ENCODE data around the gene WT1. TPM values are rescaled to one million over a fixed set of nuclear protein-coding genes. Genes with fewer than 3 reads are reported as not detected.
"Not testable (repeated sequence)": the region's sequence is repeated elsewhere in the genome, so short reads cannot be mapped to it uniquely, and the experiment has no call there.

Gene WT1
- polyA plus RNA-seq, 5 donors = 0.26 to 2.8 (median 1.6) TPM

DNA sequence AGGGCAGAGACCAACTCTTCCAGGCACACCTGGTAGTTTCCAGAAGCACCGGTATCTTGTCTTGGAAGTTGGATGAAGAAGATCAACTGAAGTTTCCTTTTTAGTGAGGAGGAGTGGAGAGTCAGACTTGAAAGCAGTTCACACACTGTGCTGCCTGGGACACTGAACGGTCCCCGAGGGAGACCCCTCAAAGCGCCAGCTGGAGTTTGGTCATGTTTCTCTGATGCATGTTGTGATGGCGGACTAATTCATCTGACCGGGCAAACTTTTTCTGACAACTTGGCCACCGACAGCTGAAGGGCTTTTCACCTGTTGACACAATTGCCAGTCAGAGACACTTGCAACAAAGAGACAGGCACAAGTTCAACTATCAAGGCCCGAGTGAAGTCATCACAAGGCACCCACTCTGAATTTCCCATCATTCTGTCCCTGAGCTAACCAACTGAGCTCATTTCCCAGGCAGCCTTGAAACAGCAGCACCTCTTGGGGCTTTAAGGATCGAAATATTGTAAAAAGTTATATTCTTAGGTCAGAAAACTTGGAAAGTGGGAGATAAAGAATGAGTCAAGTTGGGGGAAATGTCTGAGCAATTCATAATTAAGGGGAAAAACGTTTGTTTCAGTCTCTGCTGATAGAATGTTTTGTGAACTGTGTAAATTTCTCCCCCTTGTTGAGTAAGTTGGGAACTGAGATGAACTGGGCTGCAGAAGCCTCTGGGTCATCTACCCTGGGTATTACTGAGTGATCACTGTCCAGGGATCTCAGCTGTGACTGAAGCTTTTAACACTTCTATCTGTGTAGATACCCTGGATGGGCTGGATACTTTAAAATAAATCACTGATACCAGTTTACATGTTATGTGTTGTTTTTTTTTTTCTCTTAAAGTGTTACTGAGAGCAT, 46.2 kb downstream of the WT1 start:
- no peak for DNase-seq

DNA sequence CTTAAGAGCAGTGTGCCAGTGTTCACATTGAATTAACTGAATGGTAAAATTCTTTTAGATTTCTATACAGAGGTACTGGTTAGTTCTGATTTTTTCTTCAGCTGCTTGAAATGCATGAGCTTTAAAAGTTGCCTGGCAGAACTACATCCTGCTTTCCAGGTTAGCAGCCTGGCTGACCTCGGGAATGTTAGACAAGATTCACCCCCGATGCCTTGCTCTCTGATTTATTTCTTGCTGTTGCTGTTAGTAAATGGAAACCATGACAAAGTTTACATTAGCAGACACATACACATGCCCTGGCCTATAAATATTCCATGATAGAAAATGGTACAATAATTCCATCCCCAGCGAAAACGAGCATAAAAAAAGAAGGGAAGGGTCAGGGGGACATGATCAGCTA, 47.0 kb downstream of the WT1 start:
- DNase-seq = no peak

DNA sequence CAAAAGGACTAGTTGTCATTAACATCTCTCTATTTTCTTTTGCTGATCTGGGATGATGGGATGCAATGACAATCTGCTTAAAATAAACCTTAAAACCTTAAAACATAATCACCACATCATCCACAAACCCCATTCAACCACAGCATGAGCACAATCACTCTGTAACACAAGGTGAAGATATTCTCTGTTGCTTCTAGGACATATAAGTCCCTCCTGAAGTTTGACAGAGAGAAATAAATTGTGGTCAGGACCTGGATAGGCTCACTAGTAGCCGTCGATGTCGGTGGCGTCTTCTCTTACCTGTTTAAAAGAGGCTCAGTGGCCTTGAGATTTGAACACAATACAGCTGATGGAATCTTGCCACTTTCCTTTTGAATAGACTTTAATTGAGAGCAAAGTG, 47.9 kb downstream of the WT1 start:
- DNase-seq = no peak

DNA sequence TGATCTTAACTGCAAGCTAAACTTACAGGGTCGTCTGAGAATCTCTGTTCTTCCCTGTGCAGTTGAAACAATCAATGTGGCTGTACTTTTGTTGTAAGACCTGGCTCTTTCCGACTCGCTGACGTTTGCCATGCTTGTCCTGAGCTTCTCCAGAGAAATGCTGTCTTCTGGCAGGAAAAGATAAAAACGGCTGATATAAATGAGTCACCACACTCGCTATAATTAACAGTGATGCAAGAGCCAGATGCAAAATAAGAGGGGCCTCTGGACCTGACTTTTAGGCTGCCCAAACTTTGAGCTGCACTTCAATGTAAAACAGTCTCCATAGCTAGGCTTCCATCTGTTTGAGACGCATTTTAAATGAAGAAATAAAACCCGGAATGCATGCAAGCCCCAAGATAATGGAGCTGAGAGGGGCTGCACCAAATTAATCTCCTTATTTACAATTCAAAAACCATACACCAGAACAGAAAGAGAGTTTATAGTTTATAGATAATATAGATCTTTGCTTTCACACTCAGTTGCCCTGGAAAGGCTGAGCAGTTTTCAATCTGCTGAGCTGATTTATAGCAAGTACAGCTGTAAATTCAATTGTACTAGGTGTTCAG, 48.5 kb downstream of the WT1 start:
- DNase-seq = no peak

DNA sequence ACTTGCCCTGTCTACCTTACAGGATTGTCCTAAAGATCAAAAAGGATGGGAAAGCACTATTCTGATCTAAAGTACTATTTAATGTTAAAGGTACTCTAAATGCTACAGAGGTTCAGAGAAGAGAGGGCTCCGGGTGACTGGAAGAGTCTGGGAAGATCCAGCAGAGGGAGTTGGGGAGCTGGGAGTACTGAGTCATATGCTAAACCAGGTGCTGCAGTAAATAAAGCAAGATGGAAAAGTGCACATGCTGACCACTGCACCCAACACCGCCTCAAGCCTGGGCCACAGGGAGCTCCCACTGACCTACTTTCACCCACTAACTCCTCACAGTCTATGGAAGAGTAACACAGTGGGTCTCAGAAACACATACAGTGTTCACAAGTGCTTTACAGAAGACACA, 49.3 kb downstream of the WT1 start:
- DNase-seq = no peak

DNA sequence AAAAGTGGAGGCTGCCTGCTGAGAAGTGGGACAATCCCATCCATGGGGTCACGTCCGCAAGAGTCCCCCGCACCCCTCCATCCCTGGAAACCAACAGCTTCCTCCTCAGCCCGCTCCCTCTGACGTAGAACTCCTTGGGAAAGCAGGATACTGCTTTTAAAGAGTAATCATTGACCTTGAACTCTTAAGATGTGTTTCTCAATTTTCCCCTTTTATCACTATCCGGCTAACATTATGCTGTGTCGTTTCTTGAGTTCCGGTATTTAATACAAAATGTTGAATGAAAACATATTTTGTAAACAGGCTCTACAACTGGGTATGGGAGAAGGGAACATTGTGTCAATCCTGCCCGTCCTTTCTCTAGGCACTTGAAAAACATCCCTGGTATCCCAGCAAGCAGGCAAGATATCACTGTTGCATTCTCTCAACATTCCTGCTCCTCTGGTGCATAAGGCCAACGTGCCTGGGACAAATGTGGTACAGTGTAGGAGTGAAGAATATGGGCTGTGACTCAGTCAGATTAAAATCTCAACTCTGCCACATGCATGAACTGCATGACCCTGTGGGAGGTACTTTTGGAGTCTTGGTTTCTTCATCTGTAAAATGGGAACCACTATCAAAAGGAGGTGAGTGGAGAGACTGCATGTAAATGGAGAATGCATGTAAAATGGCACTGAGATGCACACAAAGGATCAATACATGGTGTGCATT, 52.8 kb downstream of the WT1 start:
- DNase-seq = no peak

DNA sequence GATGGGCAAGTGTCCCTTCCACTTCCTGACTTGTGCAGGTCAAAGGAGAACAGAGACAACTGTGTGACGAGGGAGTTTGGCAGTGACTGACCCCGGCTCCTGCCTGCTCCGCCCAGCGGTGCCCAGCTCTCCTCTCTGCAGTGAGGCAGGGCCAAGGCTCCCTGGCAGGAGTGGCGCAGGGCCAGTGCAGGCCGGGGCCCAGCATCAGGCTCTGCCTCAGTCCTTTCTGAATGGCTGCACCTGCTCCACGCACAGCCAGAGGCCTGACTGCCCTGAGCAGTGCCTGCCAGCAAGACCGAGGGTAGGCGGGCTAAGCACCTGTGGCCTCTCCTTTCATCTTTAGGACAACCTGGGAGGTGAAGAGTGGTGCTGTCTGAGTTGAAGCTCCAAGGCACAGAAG, 54.2 kb downstream of the WT1 start:
- no peak for DNase-seq

DNA sequence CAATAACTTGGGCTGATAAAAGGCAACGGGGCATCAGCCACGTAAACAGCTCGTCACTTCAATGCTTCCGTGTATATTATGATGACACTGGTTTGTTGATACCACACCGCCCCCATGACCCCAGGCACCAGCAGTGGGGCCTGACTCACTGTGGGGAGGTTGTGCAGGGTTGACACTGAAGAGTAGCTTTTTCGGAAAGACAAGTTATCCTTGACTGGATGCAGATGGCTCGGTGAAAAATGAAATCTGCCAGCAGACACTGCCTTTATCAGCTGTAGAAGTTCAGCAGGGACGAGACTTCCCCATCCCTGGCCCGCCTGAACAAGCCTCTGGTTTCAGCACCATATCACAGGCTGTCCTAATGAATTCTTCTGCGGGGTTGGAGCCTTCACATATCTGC, 55.6 kb downstream of the WT1 start:
- no peak for DNase-seq

DNA sequence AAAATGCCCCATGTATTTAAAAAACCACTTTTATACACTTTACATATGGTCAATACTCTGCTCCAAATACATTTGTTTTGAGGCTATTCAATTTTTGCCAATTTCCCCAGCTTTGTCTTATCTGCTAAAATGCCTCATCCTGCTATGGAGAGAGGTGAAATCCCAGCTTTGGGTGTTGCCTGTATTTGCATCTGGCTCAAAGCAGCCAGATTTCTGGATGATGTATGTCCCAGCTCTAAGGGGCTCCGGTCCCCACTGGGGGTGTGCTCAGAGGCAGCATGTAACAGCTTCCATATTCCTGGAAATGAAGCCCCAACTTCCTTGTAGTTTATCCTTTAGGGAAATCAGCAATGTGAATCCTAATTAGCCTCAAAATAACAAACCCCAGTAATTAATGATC, 59.5 kb downstream of the WT1 start:
- no peak for DNase-seq

DNA sequence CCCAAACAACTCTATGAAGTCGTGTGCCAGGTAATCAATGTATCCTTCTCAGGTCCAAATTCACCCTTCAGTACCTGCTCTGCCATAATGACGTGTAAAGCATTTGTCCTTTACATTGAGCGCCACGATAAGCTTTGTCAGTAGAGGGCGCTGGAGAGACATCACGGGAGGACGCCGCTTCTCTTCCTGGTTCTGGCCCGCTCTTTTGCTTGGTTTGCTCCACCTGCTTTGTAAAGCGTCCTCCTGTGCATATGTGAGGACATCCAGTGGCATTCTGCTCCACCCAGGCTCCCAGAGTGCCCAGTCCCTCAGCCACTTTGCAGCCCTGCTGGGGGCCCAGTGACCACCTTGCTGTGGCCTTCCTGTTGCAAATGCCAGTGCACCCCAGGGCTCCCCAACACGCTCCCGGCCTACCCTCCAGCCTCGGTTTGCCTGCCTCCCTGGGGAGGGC, 61.1 kb downstream of the WT1 start:
- DNase-seq = peak in 1 of 2 donors; percentile 6

DNA sequence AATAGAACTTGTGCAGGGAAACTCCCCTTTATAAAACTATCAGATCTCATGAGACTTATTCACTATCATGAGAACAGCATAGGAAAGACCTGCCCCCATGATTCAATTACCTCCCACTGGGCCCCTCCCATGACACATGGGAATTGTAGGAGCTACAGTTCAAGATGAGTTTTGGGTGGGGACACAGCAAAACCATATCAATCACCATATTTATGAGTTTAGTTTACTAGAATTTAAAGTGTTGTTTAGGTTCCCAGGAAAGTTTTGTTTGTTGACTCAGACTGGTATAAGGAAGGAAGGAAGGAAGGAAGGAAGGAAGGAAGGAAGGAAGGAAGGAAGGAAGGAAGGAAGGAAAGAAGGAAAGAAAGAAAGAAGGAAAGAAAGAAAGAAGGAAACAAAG, 65.4 kb downstream of the WT1 start:
- DNase-seq = not testable (repeated sequence)

DNA sequence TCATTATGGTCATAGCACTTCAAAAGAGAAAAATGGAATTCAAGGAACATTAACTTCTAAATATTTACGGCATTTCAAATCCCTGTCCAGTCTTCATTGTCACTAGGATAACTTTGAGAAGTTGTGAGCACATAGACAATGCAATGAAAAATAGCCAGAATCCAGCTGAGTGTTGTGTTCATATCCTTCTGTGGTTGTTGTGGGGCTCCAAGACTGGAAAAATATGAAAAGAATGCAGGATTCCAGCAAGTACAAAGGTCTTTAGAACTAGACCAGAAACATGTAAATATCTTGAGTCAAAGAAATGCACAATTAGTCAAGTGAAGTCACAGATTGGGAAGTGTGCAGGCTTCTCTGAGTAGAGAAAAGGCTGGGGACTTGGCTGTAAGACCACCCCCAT, 68.7 kb downstream of the WT1 start:
- no peak for DNase-seq

DNA sequence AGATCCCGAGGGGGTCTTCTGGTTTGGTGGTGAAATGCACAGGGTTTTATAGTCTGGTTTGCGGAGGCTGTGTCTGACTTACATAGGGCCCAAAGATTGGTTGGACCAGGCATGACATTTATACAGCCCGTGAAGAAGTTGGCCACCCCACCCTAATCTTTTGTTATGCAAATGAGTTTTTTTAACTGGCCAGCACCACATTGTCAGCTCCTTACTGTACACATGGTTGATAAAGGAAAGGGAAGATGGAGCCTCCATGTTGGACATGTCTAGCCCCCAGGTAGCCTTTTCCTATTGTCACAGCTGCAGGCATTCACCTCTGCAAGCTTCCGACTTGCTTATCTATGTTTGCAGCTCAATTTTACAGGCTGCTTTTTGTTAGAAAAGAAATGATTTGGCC, 70.1 kb downstream of the WT1 start:
- DNase-seq = no peak

DNA sequence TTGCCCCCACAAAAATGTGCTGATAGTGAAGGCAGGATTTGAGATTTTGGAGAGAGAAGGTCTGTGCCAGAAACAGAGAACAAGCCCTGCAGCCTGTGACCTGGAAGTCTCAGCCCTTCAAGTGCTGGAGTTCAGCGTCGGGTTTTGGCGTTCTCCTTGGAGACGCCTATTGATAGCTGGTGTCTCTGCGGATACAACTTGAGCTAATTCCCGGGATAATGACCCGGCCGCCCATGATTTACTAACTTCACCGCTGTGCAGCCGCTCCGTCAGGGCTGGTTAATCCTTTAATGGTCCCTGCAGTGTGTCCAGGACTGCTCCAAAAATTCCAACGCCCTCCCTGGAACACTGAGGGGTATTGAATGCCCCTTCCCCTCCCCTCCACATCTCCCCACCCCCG, 76.6 kb downstream of the WT1 start:
- no peak for DNase-seq

DNA sequence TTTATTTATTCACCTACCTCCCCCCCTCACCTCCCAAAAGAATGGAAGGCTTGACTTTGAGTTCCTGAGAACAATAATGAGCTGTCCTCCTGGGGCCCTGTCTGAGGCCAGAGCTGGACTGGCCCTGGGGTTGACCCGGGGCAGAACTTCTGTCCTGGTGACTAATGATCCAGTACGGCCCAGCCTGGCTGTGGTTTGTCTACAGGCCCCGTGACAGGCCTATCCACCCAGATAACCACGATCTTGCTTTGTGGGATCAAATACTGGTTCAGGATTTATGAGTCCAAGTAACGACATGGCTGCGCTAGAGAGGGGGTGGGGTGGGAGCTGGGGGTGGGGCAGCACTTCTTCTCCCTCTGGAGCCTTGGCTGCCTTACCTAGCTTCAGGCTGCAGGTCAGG, 81.5 kb downstream of the WT1 start:
- DNase-seq = no peak

DNA sequence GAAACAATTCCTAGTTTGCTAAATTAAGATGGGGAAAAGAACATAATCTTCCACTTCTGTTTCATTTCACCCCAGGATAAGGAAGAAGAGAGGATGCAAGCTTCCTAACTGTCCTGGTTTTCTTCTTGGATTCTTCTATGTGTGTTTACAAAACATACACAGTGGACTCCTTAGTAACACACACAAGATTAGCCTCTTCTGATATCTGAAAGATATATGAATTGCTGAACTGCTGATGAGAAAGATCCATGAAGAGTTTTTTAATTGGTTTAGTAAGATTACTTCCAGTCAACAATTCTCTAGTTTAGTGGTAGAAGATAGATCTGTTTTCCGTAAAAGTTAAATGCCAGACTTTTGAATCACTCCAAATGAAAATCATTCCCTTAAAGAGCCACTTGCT, 86.8 kb downstream of the WT1 start:
- DNase-seq = no peak

DNA sequence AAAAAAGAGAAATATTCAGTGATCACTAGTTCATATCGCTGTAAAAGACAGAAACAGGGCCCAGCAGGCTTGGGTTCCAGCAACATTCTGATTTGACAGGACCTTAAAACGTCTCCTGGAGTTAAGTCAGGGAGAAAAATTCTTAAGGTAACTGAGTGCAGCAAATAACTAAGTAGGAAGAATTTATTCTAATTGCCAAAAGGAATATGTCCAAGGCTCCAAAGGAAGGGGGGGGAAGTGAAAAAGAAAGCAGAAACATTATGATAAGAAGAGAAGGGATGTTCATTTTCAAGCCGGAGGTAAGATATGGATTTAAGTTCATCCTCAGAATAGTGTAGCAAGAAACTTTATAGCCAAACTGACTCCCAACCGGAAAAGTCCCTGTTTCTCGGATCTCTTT, 90.4 kb downstream of the WT1 start:
- no peak for DNase-seq

DNA sequence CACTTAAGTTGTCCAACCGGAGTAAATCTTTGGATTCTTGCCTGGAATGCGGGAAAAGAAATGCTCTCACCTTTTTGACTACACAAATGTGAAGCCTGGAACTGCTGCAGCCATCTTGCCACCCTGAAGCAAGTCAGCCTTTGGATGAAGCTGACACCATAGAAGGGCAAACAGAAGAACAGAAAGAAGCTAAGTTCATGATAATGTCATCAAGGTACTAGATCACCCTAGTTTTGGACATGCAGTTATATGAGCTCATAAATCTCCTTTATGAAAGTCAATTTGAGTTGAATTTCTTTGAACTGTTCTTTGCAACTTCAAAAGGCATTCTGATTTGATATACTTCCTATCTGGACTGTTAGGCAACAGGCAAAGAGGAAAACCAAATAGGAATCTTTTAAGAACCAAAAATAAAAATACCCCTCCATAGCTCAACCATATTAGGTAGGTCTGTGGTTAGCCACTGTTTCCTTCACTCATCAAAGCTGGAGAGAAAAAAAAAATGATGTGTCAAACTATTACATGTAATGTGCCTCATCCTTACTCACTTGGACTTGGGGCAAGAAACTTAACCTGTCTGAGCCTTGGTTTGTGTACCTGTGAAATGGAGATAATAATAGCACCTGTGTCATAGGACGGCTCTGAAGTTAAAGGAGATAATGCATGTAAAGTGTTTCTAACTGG, 91.9 kb downstream of the WT1 start:
- DNase-seq = no peak

DNA sequence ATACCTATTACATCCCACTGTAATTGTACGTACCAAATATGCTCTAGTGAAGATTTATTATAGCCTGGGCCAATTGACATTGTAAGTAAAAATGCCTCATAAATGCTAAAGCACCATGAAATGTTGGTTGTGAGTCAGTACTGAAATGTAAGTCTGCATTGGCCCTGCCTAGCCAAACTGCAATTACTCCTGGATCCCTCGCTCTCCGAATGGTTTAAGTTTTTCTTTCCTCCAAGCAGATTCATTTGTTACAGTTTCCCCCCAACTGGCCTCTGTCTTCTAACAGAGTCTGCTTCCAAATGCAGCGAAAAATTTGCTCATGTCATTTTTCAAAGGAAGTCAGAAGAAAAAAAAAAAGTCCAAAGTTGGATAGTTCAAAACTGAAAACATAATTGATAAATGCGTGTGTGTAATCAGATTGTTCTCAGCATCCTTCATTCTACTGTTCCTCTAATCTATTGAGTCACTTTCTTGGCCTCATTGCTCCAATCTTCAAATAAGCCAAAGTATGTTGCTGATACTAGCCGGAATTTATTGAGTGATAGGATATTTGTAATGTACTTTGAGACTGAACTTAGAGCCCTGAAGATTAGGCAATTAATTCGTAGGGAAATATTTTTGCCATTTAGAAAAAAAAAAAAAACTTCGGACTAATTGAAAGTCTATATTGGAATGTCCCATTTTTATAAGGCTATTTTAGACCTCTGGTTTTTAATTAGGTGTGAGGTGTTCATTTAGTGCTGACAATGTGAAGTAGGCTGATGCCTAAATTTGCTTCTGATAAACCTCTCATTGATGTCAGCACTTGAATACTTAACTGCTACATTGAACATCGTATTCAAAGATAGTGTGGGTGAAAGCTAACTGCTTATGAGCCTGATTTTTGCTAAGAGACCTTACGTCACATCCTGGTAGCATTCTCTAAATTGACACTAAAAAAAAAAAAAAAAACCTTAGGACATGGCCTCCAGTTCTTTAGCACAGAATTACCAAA, 93.4 kb downstream of the WT1 start:
- DNase-seq = peak; percentile 76 to 85

DNA sequence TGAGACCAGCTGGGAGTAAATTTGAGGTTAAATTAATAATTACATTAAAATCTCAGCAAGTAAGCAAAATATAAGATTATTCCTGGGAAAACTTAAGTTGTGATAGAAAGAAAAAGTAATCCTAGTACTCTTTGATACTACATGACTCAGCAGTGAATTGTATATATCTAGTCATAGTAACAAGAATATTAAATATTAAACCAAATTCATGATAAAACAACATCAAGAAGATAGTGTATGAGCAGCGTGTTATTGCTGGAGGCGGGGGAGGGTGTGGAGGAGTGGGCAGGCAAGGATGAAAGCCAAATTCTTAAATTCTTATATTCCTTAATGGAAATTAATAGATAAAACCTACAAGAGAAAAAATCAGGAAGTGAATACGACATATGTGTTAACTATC, 95.2 kb downstream of the WT1 start:
- no peak for DNase-seq

Measured in right lung (tissue), 5 donors.